H9 (cell line): ENCODE results near the gene C2orf78. TPM values are rescaled to one million over a fixed set of nuclear protein-coding genes. Genes with fewer than 3 reads are reported as not detected.

Source experiments
- DNase-seq: peaks from one replicate; pipeline ENCODE4 v3.0.0-alpha.2; 2017
- H2AFZ ChIP-seq: one replicate; pipeline ENCODE4 v1.6.1; 2013; ENCODE audit warnings: mild to moderate bottlenecking, low read length, control low read depth, moderate library complexity
- H2AK5ac ChIP-seq: 2 replicates; pipeline ENCODE4 v1.6.1; 2013; ENCODE audit warnings: low read length, control low read depth, mixed read lengths; ENCODE audit not compliant: insufficient read length
- H2BK120ac ChIP-seq: one replicate; pipeline ENCODE4 v1.6.1; 2013; ENCODE audit warnings: low read depth, mild to moderate bottlenecking, low read length, control low read depth, inconsistent platforms; ENCODE audit not compliant: poor library complexity, severe bottlenecking
- H2BK12ac ChIP-seq: 2 replicates; pipeline ENCODE4 v1.6.1; 2013; ENCODE audit warnings: low read length, control low read depth, mixed read lengths, low read depth; ENCODE audit not compliant: insufficient read length
- H2BK15ac ChIP-seq: 2 replicates; pipeline ENCODE4 v1.6.1; 2013; ENCODE audit warnings: low read depth, low read length, control low read depth
- H2BK20ac ChIP-seq: one replicate; pipeline ENCODE4 v1.6.1; 2013; ENCODE audit warnings: low read depth, mild to moderate bottlenecking, low read length, control low read depth, inconsistent platforms; ENCODE audit not compliant: poor library complexity, severe bottlenecking
- H2BK5ac ChIP-seq: 2 replicates; pipeline ENCODE4 v1.6.1; 2013; ENCODE audit warnings: low read length, control low read depth, mixed read lengths; ENCODE audit not compliant: insufficient read length
- H3K14ac ChIP-seq: 2 replicates; pipeline ENCODE4 v1.6.1; 2013; ENCODE audit warnings: low read length, control low read depth; ENCODE audit not compliant: insufficient read depth
- H3K18ac ChIP-seq: 2 replicates; pipeline ENCODE4 v1.6.1; 2013; ENCODE audit warnings: low read depth, mild to moderate bottlenecking, mixed read lengths, low read length, control low read depth; ENCODE audit not compliant: insufficient read length
- H3K23ac ChIP-seq: 2 replicates; pipeline ENCODE4 v1.6.1; 2013; ENCODE audit warnings: low read length, control low read depth, mixed read lengths, low read depth; ENCODE audit not compliant: insufficient read length
- H3K23me2 ChIP-seq: 2 replicates; pipeline ENCODE4 v1.6.1; 2013; ENCODE audit warnings: low read depth, mild to moderate bottlenecking, mixed read lengths, low read length, control low read depth; ENCODE audit not compliant: insufficient read length, poor library complexity, severe bottlenecking
- H3K27ac ChIP-seq: 2 replicates; pipeline ENCODE4 v1.5.1; 2013; ENCODE audit warnings: low read length, control low read depth, mixed read lengths, low read depth; ENCODE audit not compliant: insufficient read length
- H3K27me3 ChIP-seq: 2 replicates; pipeline ENCODE4 v1.6.1; 2013; ENCODE audit warnings: low read length, control low read depth, inconsistent platforms; ENCODE audit not compliant: insufficient read depth
- H3K4ac ChIP-seq: 2 replicates; pipeline ENCODE4 v1.6.1; 2013; ENCODE audit warnings: low read depth, mild to moderate bottlenecking, control low read depth, inconsistent platforms, low read length, moderate library complexity
- H3K4me1 ChIP-seq: 2 replicates; pipeline ENCODE4 v1.6.1; 2013; ENCODE audit warnings: low read length, control low read depth, inconsistent platforms; ENCODE audit not compliant: insufficient read depth
- H3K4me2 ChIP-seq: 2 replicates; pipeline ENCODE4 v1.6.1; 2013; ENCODE audit warnings: low read length, control low read depth, mixed read lengths; ENCODE audit not compliant: insufficient read length, insufficient read depth
- H3K56ac ChIP-seq: 2 replicates; pipeline ENCODE4 v1.6.1; 2013; ENCODE audit warnings: low read depth, mild to moderate bottlenecking, mixed read lengths, low read length, control low read depth; ENCODE audit not compliant: insufficient read length
- H3K79me1 ChIP-seq: 2 replicates; pipeline ENCODE4 v1.6.1; 2013; ENCODE audit warnings: low read depth, mild to moderate bottlenecking, moderate library complexity, low read length, control low read depth, inconsistent platforms; ENCODE audit not compliant: insufficient read depth, poor library complexity, severe bottlenecking
- H3K79me2 ChIP-seq: 2 replicates; pipeline ENCODE4 v1.6.1; 2013; ENCODE audit warnings: low read length, control low read depth, inconsistent platforms; ENCODE audit not compliant: insufficient read depth
- H3K9ac ChIP-seq: 2 replicates; pipeline ENCODE4 v1.6.1; 2013; ENCODE audit warnings: low read length, control low read depth, mixed read lengths; ENCODE audit not compliant: insufficient read length; ENCODE audit errors: extremely low read depth
- H3K9me3 ChIP-seq: one replicate; pipeline ENCODE4 v1.6.1; 2013; ENCODE audit warnings: low read depth, low read length, inconsistent platforms; ENCODE audit not compliant: control insufficient read depth
- H3T11ph ChIP-seq: one replicate; pipeline ENCODE4 v1.6.1; 2013; ENCODE audit warnings: mild to moderate bottlenecking, low read length, control low read depth, inconsistent platforms
- H4K20me1 ChIP-seq: one replicate; pipeline ENCODE4 v1.6.1; 2013; ENCODE audit not compliant: control insufficient read depth, insufficient read length, insufficient read depth
- H4K5ac ChIP-seq: 2 replicates; pipeline ENCODE4 v1.6.1; 2013; ENCODE audit warnings: low read depth, mild to moderate bottlenecking, mixed read lengths, low read length, control low read depth; ENCODE audit not compliant: insufficient read length
- H4K8ac ChIP-seq: replicated peaks from 2 replicates; pipeline ENCODE4 v1.6.1; 2013; ENCODE audit warnings: low read length, control low read depth, mixed read lengths, low read depth; ENCODE audit not compliant: insufficient read length
- H4K91ac ChIP-seq: 2 replicates; pipeline ENCODE4 v1.6.1; 2013; ENCODE audit warnings: low read depth, mild to moderate bottlenecking, moderate library complexity, mixed read lengths, low read length, control low read depth; ENCODE audit not compliant: insufficient read length
- H3K27ac Mint-ChIP-seq, 3 experiments: 2 replicates in 2 of 3; 3 replicates in 1 of 3; pipeline ENCODE4 v1.8.0; 2020 to 2021; ENCODE audit warnings: mixed read lengths in 3 of 3, mild to moderate bottlenecking in 1 of 3, moderate library complexity in 1 of 3
- H3K27me3 Mint-ChIP-seq: 2 replicates; pipeline ENCODE4 v1.8.0; 2021; ENCODE audit warnings: low read depth, mild to moderate bottlenecking, moderate library complexity, mixed read lengths
- H3K36me3 Mint-ChIP-seq, 3 experiments: 2 replicates in 2 of 3; 3 replicates in 1 of 3; pipeline ENCODE4 v1.8.0; 2020 to 2021; ENCODE audit warnings: low read depth in 3 of 3, mixed read lengths in 3 of 3; ENCODE audit not compliant: insufficient read depth in 1 of 3
- H3K4me1 Mint-ChIP-seq, 2 experiments: 2 replicates each; pipeline ENCODE4 v1.8.0; 2020; ENCODE audit warnings: mixed read lengths in 2 of 2
- H3K4me3 Mint-ChIP-seq, 2 experiments: 2 replicates in 1 of 2; 3 replicates in 1 of 2; pipeline ENCODE4 v1.8.0; 2020 to 2021; ENCODE audit warnings: mild to moderate bottlenecking in 2 of 2, mixed read lengths in 2 of 2, moderate library complexity in 1 of 2
- H3K9me3 Mint-ChIP-seq, 2 experiments: 2 replicates in 1 of 2; 3 replicates in 1 of 2; pipeline ENCODE4 v1.8.0; 2020; ENCODE audit warnings: mild to moderate bottlenecking in 2 of 2, mixed read lengths in 2 of 2, moderate library complexity in 1 of 2
- CTCF ChIP-seq: fragments of 200-600 bp; sonication (generic); conservative IDR thresholded peaks from 3 replicates; pipeline ENCODE4 v1.8.0; 2021; ENCODE audit warnings: antibody characterized with exemption, mild to moderate bottlenecking
- WGBS: extraction: QIAGEN DNeasy Blood & Tissue Kit; methylation state at CpG from one replicate; pipeline ENCODE4 v1.1.7; 2013; ENCODE audit warnings: missing lambda C conversion rate, low lambda C conversion rate, mixed read lengths; ENCODE audit not compliant: insufficient read length; ENCODE audit errors: extremely low coverage; 5-methylcytosine and 5-hydroxymethylcytosine counted together
- total RNA-seq: library from RNA; stranded (reverse); gene quantifications from 2 replicates; pipeline ENCODE4 v1.2.1, GENCODE V29; 2021

C2orf78 gene
- total RNA-seq, 1 experiment from 2014 or later, result 0.09 TPM

- WGBS, result no CpG with 5 or more reads among the region's 2 CpGs
- no peak overlapping the region for H3K56ac ChIP-seq
- no peaks in the 10 kb centered on the region for H3K79me1 ChIP-seq
- Mint-ChIP-seq H3K4me1 (no peaks in the 10 kb centered on the region), H3K36me3 (peaks cover 28 to 58% (median 49%) of the 10 kb centered on the region in 3 experiments; a peak in 6 of 7 replicates), H3K27me3 (no peaks in the 10 kb centered on the region), H3K9me3 (no peaks in the 10 kb centered on the region), H3K27ac (no peak overlapping the region), H3K4me3 (no peak overlapping the region)
- H3K4me1 ChIP-seq, result no peaks in the 10 kb centered on the region
- H3K14ac ChIP-seq, result no peak overlapping the region
- H3K9ac ChIP-seq, result no peak overlapping the region
- H4K20me1 ChIP-seq, result no peaks in the 10 kb centered on the region
- H4K5ac ChIP-seq, result no peak overlapping the region
- TF ChIP-seq CTCF, result no peak
- no peak overlapping the region for H3K18ac ChIP-seq
- no peak overlapping the region for H4K91ac ChIP-seq
- no peak overlapping the region for H2AK5ac ChIP-seq
- no peak overlapping the region for H2AFZ ChIP-seq
- no peak overlapping the region for H3K4ac ChIP-seq
- no peak overlapping the region for H3T11ph ChIP-seq
- H4K8ac ChIP-seq, result no peak overlapping the region
- H2BK12ac ChIP-seq, result no peak overlapping the region
- H3K4me2 ChIP-seq, result no peak overlapping the region
- H3K27me3 ChIP-seq, result no peaks in the 10 kb centered on the region
- H3K27ac ChIP-seq, result no peak overlapping the region
- H2BK120ac ChIP-seq, result no peak overlapping the region
- H3K79me2 ChIP-seq, result no peaks in the 10 kb centered on the region
- H2BK5ac ChIP-seq, result no peak overlapping the region
- no peak overlapping the region for H2BK20ac ChIP-seq
- no peaks in the 10 kb centered on the region for H3K23me2 ChIP-seq
- no peak overlapping the region for H3K23ac ChIP-seq
- no peak for DNase-seq
- H3K9me3 ChIP-seq, result no peaks in the 10 kb centered on the region
- H2BK15ac ChIP-seq, result no peak overlapping the region
These were observed 71.5 kb downstream of the C2orf78 start for GRCh38 chr2:73855526-73855925.
